Esophagus (tissue), 2 donors: Measurements from ENCODE around the gene PCDHA5. TPM values are rescaled to one million over a fixed set of nuclear protein-coding genes. Genes with fewer than 3 reads are reported as not detected.

Experiments used
- H3K27ac ChIP-seq, 2 donors: one replicate each; pipeline ENCODE4 v1.5.1; 2013; ENCODE audit warnings: low read depth in 2 of 2, mild to moderate bottlenecking in 2 of 2, inconsistent platforms in 1 of 2, low read length in 1 of 2, moderate library complexity in 1 of 2
- H3K27me3 ChIP-seq, 2 donors: one replicate each; pipeline ENCODE4 v1.6.1; 2013; ENCODE audit warnings: low read length in 2 of 2, control low read depth in 1 of 2, mild to moderate bottlenecking in 1 of 2; ENCODE audit not compliant: insufficient read depth in 2 of 2, control insufficient read depth in 1 of 2
- H3K36me3 ChIP-seq, 2 donors: one replicate each; pipeline ENCODE4 v1.6.1; 2013; ENCODE audit warnings: low read length in 1 of 2; ENCODE audit not compliant: control insufficient read depth in 2 of 2, insufficient read depth in 2 of 2
- H3K4me1 ChIP-seq, 2 donors: one replicate each; pipeline ENCODE4 v1.6.1; 2013; ENCODE audit warnings: low read length in 1 of 2; ENCODE audit not compliant: control insufficient read depth in 2 of 2, insufficient read depth in 2 of 2
- H3K4me3 ChIP-seq, 2 donors: one replicate each; pipeline ENCODE4 v1.5.1; 2013; ENCODE audit warnings: low read length in 2 of 2, mild to moderate bottlenecking in 2 of 2, low read depth in 1 of 2, moderate library complexity in 1 of 2
- H3K9me3 ChIP-seq, 2 donors: one replicate each; pipeline ENCODE4 v1.6.1; 2013; ENCODE audit warnings: mild to moderate bottlenecking in 2 of 2, low read depth in 1 of 2, low read length in 1 of 2, moderate library complexity in 1 of 2; ENCODE audit not compliant: control insufficient read depth in 2 of 2, insufficient read depth in 1 of 2
- WGBS, 2 donors: extraction: QIAGEN DNeasy Blood & Tissue Kit; methylation state at CpG; one replicate each; pipeline ENCODE4 v1.1.7; 2013; 5-methylcytosine and 5-hydroxymethylcytosine counted together
- polyA plus RNA-seq, 2 donors: library from polyadenylated mRNA; stranded (reverse); fragments of 200-250 nt; gene quantifications; one replicate each; pipeline ENCODE4 v1.2.3, GENCODE V29; 2013
- donor health status: healthy with polysubstance abuse.
- donor health status: Bipolar disorder and iron deficiency.

Gene PCDHA5
- polyA plus RNA-seq, 2 donors, result 0.04 TPM; not detected in 1

DNA sequence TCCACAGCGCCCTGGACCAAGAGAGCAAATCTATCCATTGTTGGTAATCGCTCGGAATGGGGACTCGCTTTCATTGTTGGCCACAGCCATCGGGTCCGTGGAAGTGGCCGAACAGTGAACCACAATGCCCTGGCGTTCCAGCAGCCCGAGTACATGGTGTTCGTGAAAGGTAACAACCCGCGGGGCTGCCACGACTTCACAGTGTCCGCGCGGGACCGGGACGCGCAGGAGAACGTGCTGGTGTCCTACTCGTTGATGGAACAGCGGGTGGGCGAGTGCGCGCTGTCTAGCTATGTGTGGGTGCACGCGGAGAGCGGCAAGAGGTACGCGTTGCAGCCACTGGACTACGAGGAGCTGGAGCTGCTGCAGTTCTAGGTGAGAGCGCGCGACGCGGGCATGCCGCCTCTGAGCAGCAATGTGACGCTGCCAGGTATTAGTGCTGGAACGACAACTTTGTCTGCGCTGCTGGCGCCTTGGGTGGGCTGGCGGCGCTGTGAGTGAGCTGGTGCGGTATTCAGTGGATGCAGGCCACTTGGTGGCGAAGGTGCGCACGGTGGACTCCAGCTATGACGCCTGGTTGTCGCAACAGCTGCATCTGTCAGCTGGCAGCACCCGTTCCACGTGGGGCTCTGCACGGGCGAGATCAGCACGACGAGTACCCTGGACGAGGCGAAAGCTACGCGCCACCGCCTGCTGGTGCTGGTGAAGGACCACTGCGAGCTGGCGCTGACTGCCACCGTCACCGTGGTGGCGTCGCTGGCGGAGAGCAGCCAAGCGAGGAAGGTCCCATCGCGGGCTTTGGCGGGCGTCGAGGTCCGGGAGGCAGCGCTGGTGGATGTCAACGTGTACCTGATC lies 41.3 kb downstream of the PCDHA5 start:
- H3K4me3 ChIP-seq, result no peak overlapping the region
- WGBS, 2 donors, result 48 to 50% methylated on average over 76 of the region's 76 CpGs
- peaks cover 7 to 22% of the 10 kb centered on the region in 2 donors for H3K9me3 ChIP-seq
- no peaks in the 10 kb centered on the region for H3K36me3 ChIP-seq
- H3K4me1 ChIP-seq, result no peaks in the 10 kb centered on the region
- H3K27ac ChIP-seq, result no peak overlapping the region
- H3K27me3 ChIP-seq, result no peaks in the 10 kb centered on the region

- no peaks in the 10 kb centered on the region for H3K4me1 ChIP-seq
- H3K27me3 ChIP-seq, result no peaks in the 10 kb centered on the region
- 18 to 21% methylated on average over 41 of the region's 41 CpGs for WGBS, 2 donors
- no peak within 1 kb of the TSS for H3K27ac ChIP-seq
- no peak within 1 kb of the TSS for H3K4me3 ChIP-seq
- peaks cover 14 to 19% of the 10 kb centered on the region in 2 donors for H3K9me3 ChIP-seq
- H3K36me3 ChIP-seq, result no peaks in the 10 kb centered on the region
Observed at GRCh38 chr5:140868721-140869554, 47.5 kb downstream of the PCDHA5 start, which contains the start of gene PCDHA11. PCDHA11 (plus strand) TSS chr5:140868957; CDS start chr5:140869104, 147 bp downstream.

- no peak overlapping the region for H3K4me3 ChIP-seq
- H3K27ac ChIP-seq, result no peak overlapping the region
- no peaks in the 10 kb centered on the region for H3K27me3 ChIP-seq
- no peaks in the 10 kb centered on the region for H3K36me3 ChIP-seq
- H3K9me3 ChIP-seq, result peaks cover 14 to 19% of the 10 kb centered on the region in 2 donors
- 47 to 54% methylated on average over 5 of the region's 5 CpGs for WGBS, 2 donors
- no peaks in the 10 kb centered on the region for H3K4me1 ChIP-seq
Observed at GRCh38 chr5:140869555-140869886, 48.1 kb downstream of the PCDHA5 start.

DNA sequence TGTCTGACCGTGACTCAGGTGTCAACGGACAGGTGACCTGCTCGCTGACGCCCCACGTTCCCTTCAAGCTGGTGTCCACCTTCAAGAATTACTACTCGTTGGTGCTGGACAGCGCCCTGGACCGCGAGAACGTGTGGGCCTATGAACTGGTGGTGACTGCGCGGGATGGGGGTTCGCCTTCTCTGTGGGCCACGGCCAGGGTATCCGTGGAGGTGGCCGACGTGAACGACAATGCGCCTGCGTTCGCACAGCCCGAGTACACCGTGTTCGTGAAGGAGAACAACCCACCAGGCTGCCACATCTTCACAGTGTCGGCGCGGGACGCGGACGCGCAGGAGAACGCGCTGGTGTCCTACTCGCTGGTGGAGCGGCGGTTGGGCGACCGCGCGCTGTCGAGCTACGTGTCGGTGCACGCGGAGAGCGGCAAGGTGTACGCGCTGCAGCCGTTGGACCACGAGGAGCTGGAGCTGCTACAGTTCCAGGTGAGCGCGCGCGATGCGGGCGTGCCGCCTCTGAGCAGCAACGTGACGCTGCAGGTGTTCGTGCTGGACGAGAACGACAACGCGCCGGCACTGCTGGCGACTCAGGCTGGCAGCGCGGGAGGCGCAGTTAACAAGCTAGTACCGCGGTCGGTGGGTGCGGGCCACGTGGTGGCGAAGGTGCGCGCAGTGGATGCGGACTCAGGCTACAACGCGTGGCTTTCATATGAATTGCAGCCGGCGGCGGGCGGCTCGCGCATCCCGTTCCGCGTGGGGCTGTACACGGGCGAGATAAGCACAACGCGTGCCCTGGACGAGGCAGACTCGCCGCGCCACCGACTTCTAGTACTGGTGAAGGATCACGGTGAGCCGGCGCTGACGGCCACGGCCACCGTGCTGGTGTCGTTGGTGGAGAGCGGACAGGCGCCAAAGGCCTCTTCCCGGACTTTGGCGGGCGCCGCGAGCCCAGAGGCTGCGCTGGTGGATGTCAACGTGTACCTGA lies 49.1 kb downstream of the PCDHA5 start:
- Histone ChIP-seq H3K36me3 (no peaks in the 10 kb centered on the region), H3K4me1 (no peaks in the 10 kb centered on the region), H3K4me3 (no peak overlapping the region), H3K9me3 (peaks cover 14 to 19% of the 10 kb centered on the region in 2 donors), H3K27me3 (no peaks in the 10 kb centered on the region), H3K27ac (no peak overlapping the region)
- 53 to 54% methylated on average over 114 of the region's 114 CpGs for WGBS, 2 donors

Other genes starting within 250 kb of the PCDHA5 start
- 10 to 100 TPM in 1 of 2 donors, 1 to 10 TPM in 1; 7.4 to 14.3 TPM for gene CD14, start 188.4 kb upstream of the PCDHA5 start, polyA plus RNA-seq
- 10 to 100 TPM; 15.7 to 16.7 TPM for gene TMCO6, start 182.2 kb upstream of the PCDHA5 start, polyA plus RNA-seq
- gene NDUFA2, start 174.0 kb upstream of the PCDHA5 start, polyA plus RNA-seq, result 100 to 1,000 TPM; 130 to 183 TPM
- gene IK, start 173.8 kb upstream of the PCDHA5 start, polyA plus RNA-seq, result 10 to 100 TPM; 56.5 to 83.5 TPM
- gene WDR55, start 156.7 kb upstream of the PCDHA5 start, polyA plus RNA-seq, result 10 to 100 TPM; 17.3 to 19.2 TPM
- 1 to 10 TPM in 1 of 2 donors, under 1 TPM in 1; 0.76 to 1.9 TPM for gene DND1, start 148.0 kb upstream of the PCDHA5 start, polyA plus RNA-seq
- gene HARS1, start 130.2 kb upstream of the PCDHA5 start, polyA plus RNA-seq, result 10 to 100 TPM; 47.7 to 55.5 TPM
- gene HARS2, start 130.2 kb upstream of the PCDHA5 start, polyA plus RNA-seq, result 10 to 100 TPM; 13.9 to 17.6 TPM
- 10 to 100 TPM; 35.8 to 61.6 TPM for gene ZMAT2, start 121.2 kb upstream of the PCDHA5 start, polyA plus RNA-seq
- gene PCDHA1, start 35.5 kb upstream of the PCDHA5 start, polyA plus RNA-seq, result under 1 TPM in 1 of 2 donors, not detected in 1; 0.02 TPM
- not detected for gene PCDHA2, start 26.8 kb upstream of the PCDHA5 start, polyA plus RNA-seq
- gene PCDHA3, start 20.6 kb upstream of the PCDHA5 start, polyA plus RNA-seq, result under 1 TPM in 1 of 2 donors, not detected in 1; 0.04 TPM
- gene PCDHA4, start 14.5 kb upstream of the PCDHA5 start, polyA plus RNA-seq, result under 1 TPM; 0.02 to 0.05 TPM
- gene PCDHA6, start 6.3 kb downstream of the PCDHA5 start, polyA plus RNA-seq, result under 1 TPM in 1 of 2 donors, not detected in 1; 0.02 TPM
- under 1 TPM; 0.01 to 0.02 TPM for gene PCDHA7, start 12.7 kb downstream of the PCDHA5 start, polyA plus RNA-seq
- gene PCDHA8, start 19.6 kb downstream of the PCDHA5 start, polyA plus RNA-seq, result under 1 TPM in 1 of 2 donors, not detected in 1; 0.01 TPM
- under 1 TPM in 1 of 2 donors, not detected in 1; 0.02 TPM for gene PCDHA9, start 26.8 kb downstream of the PCDHA5 start, polyA plus RNA-seq
- gene PCDHA10, start 34.3 kb downstream of the PCDHA5 start, polyA plus RNA-seq, result under 1 TPM; under 0.01 to 0.02 TPM
- under 1 TPM in 1 of 2 donors, not detected in 1; under 0.01 TPM for gene PCDHA11, start 47.3 kb downstream of the PCDHA5 start, polyA plus RNA-seq
- gene PCDHA12, start 53.7 kb downstream of the PCDHA5 start, polyA plus RNA-seq, result under 1 TPM; 0.01 to 0.04 TPM
- not detected for gene PCDHA13, start 60.5 kb downstream of the PCDHA5 start, polyA plus RNA-seq
- under 1 TPM in 1 of 2 donors, not detected in 1; 0.01 TPM for gene PCDHAC1, start 104.7 kb downstream of the PCDHA5 start, polyA plus RNA-seq
- under 1 TPM; 0.02 to 0.06 TPM for gene PCDHAC2, start 144.9 kb downstream of the PCDHA5 start, polyA plus RNA-seq
- not detected for gene PCDHB1, start 229.8 kb downstream of the PCDHA5 start, polyA plus RNA-seq